ENCODE measurements around the gene LMX1B. TPM values are rescaled to one million over a fixed set of nuclear protein-coding genes. Genes with fewer than 3 reads are reported as not detected.
"Not testable (repeated sequence)": the region's sequence is repeated elsewhere in the genome, so short reads cannot be mapped to it uniquely, and the experiment has no call there.

Gene LMX1B
- total RNA-seq, 1 experiment from 2014 or later: 12.4 TPM

DNA sequence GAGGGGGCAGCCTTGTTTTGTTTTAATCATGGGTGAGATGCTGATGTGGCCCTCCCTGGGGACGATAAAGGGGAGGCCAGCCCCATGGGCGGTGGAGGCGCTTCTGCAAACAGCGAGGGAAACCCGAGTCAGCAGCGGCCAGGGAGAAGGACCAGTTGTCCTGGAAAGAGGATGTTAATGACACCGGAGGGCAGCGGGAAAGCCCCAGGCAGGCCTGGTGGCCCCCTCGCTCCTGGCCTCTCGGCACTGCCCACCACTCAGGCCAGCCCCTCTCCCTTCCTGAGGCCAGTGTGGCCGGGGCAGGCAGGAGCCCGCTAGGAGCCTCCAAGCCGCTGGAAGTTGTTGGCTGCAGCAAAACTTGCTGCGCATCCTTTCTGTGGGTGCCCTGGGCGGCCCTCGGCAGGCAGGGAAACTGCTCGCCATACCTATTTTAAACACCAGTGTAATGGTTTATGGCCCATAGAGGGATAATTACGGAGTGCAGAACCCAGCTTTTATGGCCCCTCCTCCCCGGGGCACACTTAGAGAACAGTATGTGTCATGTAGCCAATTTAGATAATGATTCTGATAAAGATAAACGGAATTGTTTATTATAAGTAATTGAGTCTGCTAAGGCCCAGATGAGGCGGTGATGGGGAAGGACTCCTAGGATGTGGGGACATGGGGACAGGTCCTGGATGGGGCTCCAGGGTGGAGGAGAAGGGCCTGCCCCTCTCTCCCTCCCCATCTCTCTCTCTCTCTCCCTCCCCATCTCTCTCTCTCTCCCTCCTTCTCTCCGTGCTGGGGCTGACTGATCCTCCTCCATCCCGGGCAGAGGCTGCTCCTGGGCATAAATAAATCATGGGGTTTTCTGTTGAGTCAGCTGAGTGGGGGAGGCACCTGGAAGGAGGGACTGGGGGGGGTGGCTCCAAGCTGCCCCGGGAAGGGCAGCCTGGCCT is 36.9 kb downstream of the LMX1B start (continued):
- TF ChIP-seq ATF6 (CRISPR knock-in tag; IDR thresholded peaks at IDR 0.05) (no peak), TEAD4 (CRISPR knock-in tag; IDR thresholded peaks at IDR 0.05) (no peak), ZSCAN18 (CRISPR knock-in tag; IDR thresholded peaks at IDR 0.05) (no peak), TP53 (CRISPR knock-in tag; IDR thresholded peaks at IDR 0.05) (no peak)

- peaks cover 28% of the 10 kb centered on the region for H3K4me1 Mint-ChIP-seq
- ChIA-PET POLR2A (no interaction called here), CTCF (interaction anchor here (0.6 to 2.3 kb wide), 9 partner anchors 10 to 563 kb away, joined by 3 to 20 read pairs (median 4); no protein-coding TSS in a partner anchor)
- ATAC-seq (peak; percentile 26; the same call in 1 of the 2 replicates), DNase-seq (ENCODE audit: low spot score) (no peak)
- H3K4me3 Mint-ChIP-seq: no peak overlapping the region
- H3K27ac Mint-ChIP-seq: no peak overlapping the region
- peaks cover 8% of the 10 kb centered on the region; the same call in 1 of the 2 replicates for H3K27me3 Mint-ChIP-seq (ENCODE audit: low read depth)
- TF ChIP-seq, protein P1, sequence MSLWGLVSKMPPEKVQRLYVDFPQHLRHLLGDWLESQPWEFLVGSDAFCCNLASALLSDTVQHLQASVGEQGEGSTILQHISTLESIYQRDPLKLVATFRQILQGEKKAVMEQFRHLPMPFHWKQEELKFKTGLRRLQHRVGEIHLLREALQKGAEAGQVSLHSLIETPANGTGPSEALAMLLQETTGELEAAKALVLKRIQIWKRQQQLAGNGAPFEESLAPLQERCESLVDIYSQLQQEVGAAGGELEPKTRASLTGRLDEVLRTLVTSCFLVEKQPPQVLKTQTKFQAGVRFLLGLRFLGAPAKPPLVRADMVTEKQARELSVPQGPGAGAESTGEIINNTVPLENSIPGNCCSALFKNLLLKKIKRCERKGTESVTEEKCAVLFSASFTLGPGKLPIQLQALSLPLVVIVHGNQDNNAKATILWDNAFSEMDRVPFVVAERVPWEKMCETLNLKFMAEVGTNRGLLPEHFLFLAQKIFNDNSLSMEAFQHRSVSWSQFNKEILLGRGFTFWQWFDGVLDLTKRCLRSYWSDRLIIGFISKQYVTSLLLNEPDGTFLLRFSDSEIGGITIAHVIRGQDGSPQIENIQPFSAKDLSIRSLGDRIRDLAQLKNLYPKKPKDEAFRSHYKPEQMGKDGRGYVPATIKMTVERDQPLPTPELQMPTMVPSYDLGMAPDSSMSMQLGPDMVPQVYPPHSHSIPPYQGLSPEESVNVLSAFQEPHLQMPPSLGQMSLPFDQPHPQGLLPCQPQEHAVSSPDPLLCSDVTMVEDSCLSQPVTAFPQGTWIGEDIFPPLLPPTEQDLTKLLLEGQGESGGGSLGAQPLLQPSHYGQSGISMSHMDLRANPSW (CRISPR knock-in tag; conservative IDR thresholded peaks at IDR 0.05; ENCODE audit: low read depth): no peak
- TF ChIP-seq KAT7 (CRISPR knock-in tag; IDR thresholded peaks at IDR 0.05; ENCODE audit: borderline replicate concordance) (no peak), SMAD3 (CRISPR knock-in tag; IDR thresholded peaks at IDR 0.05; ENCODE audit: borderline replicate concordance) (no peak), JAZF1 (CRISPR knock-in tag; IDR thresholded peaks at IDR 0.05) (no peak), ELF4 (CRISPR knock-in tag; IDR thresholded peaks at IDR 0.05; ENCODE audit: low read depth) (no peak)
- no peaks in the 10 kb centered on the region for H3K9me3 Mint-ChIP-seq
- H3K36me3 Mint-ChIP-seq: no peaks in the 10 kb centered on the region
These were observed 38.4 kb downstream of the LMX1B start for GRCh38 chr9:126652140-126652582.

DNA sequence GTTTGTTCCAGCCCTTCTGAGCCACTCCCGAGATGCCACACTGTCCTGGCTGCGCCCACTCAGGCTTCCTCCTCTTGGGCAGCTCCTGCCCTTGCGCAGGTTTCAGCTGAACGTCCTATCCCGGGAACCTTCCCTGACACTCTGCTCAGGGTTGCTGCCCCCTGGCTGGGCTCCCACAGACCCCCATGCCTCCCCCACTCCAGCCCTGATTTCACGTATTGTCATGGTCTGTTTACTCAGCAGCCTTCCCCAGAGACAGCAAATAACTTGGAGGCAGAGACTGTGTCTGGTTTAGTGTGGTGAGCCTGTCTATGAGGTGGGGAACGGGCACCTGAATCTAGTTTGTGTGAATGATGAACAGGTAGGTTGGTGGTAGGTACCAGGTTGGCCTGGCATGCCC is 40.4 kb downstream of the LMX1B start:
- TF ChIP-seq, protein P2, sequence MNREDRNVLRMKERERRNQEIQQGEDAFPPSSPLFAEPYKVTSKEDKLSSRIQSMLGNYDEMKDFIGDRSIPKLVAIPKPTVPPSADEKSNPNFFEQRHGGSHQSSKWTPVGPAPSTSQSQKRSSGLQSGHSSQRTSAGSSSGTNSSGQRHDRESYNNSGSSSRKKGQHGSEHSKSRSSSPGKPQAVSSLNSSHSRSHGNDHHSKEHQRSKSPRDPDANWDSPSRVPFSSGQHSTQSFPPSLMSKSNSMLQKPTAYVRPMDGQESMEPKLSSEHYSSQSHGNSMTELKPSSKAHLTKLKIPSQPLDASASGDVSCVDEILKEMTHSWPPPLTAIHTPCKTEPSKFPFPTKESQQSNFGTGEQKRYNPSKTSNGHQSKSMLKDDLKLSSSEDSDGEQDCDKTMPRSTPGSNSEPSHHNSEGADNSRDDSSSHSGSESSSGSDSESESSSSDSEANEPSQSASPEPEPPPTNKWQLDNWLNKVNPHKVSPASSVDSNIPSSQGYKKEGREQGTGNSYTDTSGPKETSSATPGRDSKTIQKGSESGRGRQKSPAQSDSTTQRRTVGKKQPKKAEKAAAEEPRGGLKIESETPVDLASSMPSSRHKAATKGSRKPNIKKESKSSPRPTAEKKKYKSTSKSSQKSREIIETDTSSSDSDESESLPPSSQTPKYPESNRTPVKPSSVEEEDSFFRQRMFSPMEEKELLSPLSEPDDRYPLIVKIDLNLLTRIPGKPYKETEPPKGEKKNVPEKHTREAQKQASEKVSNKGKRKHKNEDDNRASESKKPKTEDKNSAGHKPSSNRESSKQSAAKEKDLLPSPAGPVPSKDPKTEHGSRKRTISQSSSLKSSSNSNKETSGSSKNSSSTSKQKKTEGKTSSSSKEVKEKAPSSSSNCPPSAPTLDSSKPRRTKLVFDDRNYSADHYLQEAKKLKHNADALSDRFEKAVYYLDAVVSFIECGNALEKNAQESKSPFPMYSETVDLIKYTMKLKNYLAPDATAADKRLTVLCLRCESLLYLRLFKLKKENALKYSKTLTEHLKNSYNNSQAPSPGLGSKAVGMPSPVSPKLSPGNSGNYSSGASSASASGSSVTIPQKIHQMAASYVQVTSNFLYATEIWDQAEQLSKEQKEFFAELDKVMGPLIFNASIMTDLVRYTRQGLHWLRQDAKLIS (CRISPR knock-in tag; IDR thresholded peaks at IDR 0.05; ENCODE audit: borderline replicate concordance): no peak
- no peak for TF ChIP-seq ZNF671 (CRISPR knock-in tag; IDR thresholded peaks at IDR 0.05)
- DNase-seq (ENCODE audit: low spot score) (no peak), ATAC-seq (no peak)
- Mint-ChIP-seq H3K9me3 (no peaks in the 10 kb centered on the region), H3K4me1 (peaks cover 25% of the 10 kb centered on the region), H3K4me3 (no peak overlapping the region), H3K27me3 (ENCODE audit: low read depth) (peaks cover 5% of the 10 kb centered on the region; the same call in 1 of the 2 replicates), H3K27ac (no peak overlapping the region; the same call in 1 of the 2 replicates), H3K36me3 (no peaks in the 10 kb centered on the region)
- POLR2A ChIA-PET: interaction anchor here (1.0 kb wide), 1 partner anchor 10 kb away, joined by 3 read pairs; no protein-coding TSS in a partner anchor
- CTCF ChIA-PET: interaction anchor here (0.7 to 2.0 kb wide), 2 partner anchors 36 to 128 kb away, joined by 3 to 20 read pairs; no protein-coding TSS in a partner anchor

DNA sequence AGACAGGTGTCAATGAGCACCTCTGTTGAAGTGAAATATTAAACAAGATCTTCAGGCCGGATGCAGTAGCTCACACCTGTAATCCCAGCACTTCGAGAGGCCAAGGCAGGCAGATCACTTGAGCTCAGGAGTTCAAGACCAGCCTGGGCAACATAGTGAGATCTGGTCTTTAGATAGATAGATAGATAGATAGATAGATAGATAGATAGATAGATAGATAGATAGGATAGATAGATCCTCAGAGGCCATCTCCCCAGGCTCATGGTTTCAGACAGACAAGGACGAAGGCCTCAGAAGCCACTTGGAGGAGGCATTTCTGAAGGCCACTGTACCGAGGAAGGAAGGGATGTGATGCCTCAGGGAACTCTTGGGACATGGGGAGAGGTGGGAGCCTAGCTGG is 42.5 kb downstream of the LMX1B start:
- ATAC-seq; H3K36me3 Mint-ChIP-seq; H3K9me3 Mint-ChIP-seq; H3K4me3 Mint-ChIP-seq; DNase-seq (ENCODE audit: low spot score); H3K27me3 Mint-ChIP-seq (ENCODE audit: low read depth); H3K27ac Mint-ChIP-seq; POLR2A ChIA-PET: not testable (repeated sequence)
- CTCF ChIA-PET: interaction anchor here (1.4 to 1.6 kb wide), 3 partner anchors 10 to 47 kb away, joined by 3 to 5 read pairs (median 4); no protein-coding TSS in a partner anchor
- peaks cover 18% of the 10 kb centered on the region for H3K4me1 Mint-ChIP-seq

Data from WTC11 (cell line).